Neural progenitor cell (in vitro differentiated cells): ENCODE measurements around the gene FAM131B.

ENCODE experiments used
- EZH2 ChIP-seq: fragments of 200-600 bp; sonication (generic); IDR thresholded peaks from 2 replicates; pipeline ENCODE4 v1.6.1; 2017; ENCODE audit warnings: antibody characterized with exemption, mild to moderate bottlenecking, moderate library complexity
- EZH2phosphoT487 ChIP-seq: fragments of 200-600 bp; sonication (generic); IDR thresholded peaks from 2 replicates; pipeline ENCODE4 v1.6.1; 2017; ENCODE audit warnings: antibody characterized with exemption
- TF ChIP-seq, protein P1 (sequence below): fragments of 200-600 bp; sonication (generic); IDR thresholded peaks from 2 replicates; pipeline ENCODE4 v1.5.1; 2017; ENCODE audit warnings: antibody characterized with exemption, mild to moderate bottlenecking

- TF ChIP-seq, protein P1, sequence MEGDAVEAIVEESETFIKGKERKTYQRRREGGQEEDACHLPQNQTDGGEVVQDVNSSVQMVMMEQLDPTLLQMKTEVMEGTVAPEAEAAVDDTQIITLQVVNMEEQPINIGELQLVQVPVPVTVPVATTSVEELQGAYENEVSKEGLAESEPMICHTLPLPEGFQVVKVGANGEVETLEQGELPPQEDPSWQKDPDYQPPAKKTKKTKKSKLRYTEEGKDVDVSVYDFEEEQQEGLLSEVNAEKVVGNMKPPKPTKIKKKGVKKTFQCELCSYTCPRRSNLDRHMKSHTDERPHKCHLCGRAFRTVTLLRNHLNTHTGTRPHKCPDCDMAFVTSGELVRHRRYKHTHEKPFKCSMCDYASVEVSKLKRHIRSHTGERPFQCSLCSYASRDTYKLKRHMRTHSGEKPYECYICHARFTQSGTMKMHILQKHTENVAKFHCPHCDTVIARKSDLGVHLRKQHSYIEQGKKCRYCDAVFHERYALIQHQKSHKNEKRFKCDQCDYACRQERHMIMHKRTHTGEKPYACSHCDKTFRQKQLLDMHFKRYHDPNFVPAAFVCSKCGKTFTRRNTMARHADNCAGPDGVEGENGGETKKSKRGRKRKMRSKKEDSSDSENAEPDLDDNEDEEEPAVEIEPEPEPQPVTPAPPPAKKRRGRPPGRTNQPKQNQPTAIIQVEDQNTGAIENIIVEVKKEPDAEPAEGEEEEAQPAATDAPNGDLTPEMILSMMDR: no peak
- TF ChIP-seq EZH2 (no peak), EZH2phosphoT487 (no peak)
Measured at GRCh38 chr7:143346018-143346417, 16.5 kb downstream of the FAM131B start.
